ENCODE results near the gene DLK1.

DNA sequence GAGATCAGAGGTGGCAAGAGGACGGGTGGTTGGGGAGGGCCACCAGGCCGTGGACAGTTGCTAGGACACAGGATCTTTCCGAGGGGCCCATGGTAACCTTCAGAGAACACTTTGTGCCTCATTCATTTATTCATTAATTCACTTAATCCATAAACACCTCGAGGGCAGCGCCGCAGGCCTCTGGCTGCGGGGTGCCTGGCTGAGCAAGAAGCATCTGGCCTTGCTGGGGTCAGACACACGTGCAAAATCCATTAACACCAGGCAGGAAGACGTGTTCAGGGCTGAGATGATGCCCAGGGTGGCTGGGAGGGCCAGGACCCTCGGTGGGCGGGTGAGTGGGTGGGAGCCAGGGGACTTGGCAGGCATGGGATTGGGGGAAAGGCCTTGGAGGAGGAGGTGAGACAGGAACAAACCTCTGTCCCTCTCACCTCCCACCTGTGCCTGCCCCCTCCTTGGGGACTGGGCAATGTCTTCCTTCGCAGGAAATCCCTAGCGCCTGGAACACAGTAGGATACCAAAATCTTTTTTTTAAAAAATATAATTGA is 6.6 kb upstream of the DLK1 start:
- TF ChIP-seq POLR2A (IDR thresholded peaks at IDR 0.05; ENCODE audit: low read length), result no peak
- TF ChIP-seq GATA1 (IDR thresholded peaks at IDR 0.05; ENCODE audit: low read depth, low read length), result no peak
